Measurements from ENCODE around the gene ADCY9.

GRCh38 chr16:4070936-4071335 is 45.3 kb downstream of the ADCY9 start:
- TF ChIP-seq CTCF (IDR thresholded peaks at IDR 0.05) (no peak), POLR2A (IDR thresholded peaks at IDR 0.05) (no peak)

Measured in esophagus squamous epithelium (tissue), 4 donors.